ENCODE results near the gene PRKG1. TPM values are rescaled to one million over a fixed set of nuclear protein-coding genes. Genes with fewer than 3 reads are reported as not detected.

The PRKG1 gene
- total and polyA plus RNA-seq, 2 of the 8 experiments (the other 6 are each of a cell fraction or from before 2014, with no cell fraction given) = 4.2 to 15.2 TPM

- Histone ChIP-seq H2AFZ (ENCODE audit: low read length) (no peak overlapping the region), H4K20me1 (replicated peaks in 1 of 2; ENCODE audit: control insufficient read depth in 1 of 2, insufficient read depth in 2 of 2, low read length in 2 of 2) (no peaks in the 10 kb centered on the region), H3K79me2 (ENCODE audit: control insufficient read depth in 1 of 2, insufficient read depth in 2 of 2, low read length in 2 of 2) (no peaks in the 10 kb centered on the region), H4K8ac (ENCODE audit: extremely low read depth, insufficient read depth, low read length) (no peak overlapping the region), H3K9ac (replicated peaks in 1 of 4; ENCODE audit: extremely low read depth in 1 of 4, low read depth in 3 of 4, low read length in 3 of 4) (no peak overlapping the region), H2BK5ac (ENCODE audit: low read depth, low read length) (no peak overlapping the region), H2AK5ac (ENCODE audit: low read depth, low read length) (no peak overlapping the region), H3K4me2 (ENCODE audit: insufficient read depth in 1 of 2, low read depth in 2 of 2, low read length in 2 of 2) (no peak overlapping the region), H3K36me3 (ENCODE audit: control insufficient read depth in 2 of 4, insufficient read depth in 4 of 4, low read length in 3 of 4) (no peaks in the 10 kb centered on the region), H4K5ac (ENCODE audit: insufficient read length, low read depth, low read length) (no peak overlapping the region), H2BK20ac (ENCODE audit: low read length) (no peak overlapping the region), H2BK120ac (replicated peaks; ENCODE audit: low read depth, low read length) (no peak overlapping the region), H3K4me1 (replicated peaks in 1 of 4; ENCODE audit: control insufficient read depth in 3 of 4, insufficient read depth in 4 of 4, low read length in 3 of 4) (peaks cover 0 to 4% (median 2%) of the 10 kb centered on the region in 4 experiments; a peak in 4 of 7 replicates), H3K9me3 (ENCODE audit: insufficient read depth in 2 of 2, low read depth in 1 of 2, low read length in 1 of 2) (no peaks in the 10 kb centered on the region), H3K14ac (ENCODE audit: insufficient read length) (no peak overlapping the region), H3K79me1 (ENCODE audit: low read depth, low read length) (no peaks in the 10 kb centered on the region), H2BK15ac (ENCODE audit: low read length) (no peak overlapping the region), H3K4me3 (ENCODE audit: extremely low read depth in 1 of 4, insufficient read depth in 2 of 4, low read depth in 3 of 4, low read length in 4 of 4) (no peak overlapping the region), H3K18ac (ENCODE audit: extremely low read depth, low read length) (no peak overlapping the region), H3K56ac (replicated peaks; ENCODE audit: insufficient read length, low read depth, low read length) (no peak overlapping the region), H3K27me3 (replicated peaks in 1 of 4; ENCODE audit: control insufficient read depth in 3 of 4, extremely low read depth in 1 of 4, insufficient read depth in 3 of 4, low read length in 3 of 4) (no peaks in the 10 kb centered on the region), H3K23me2 (ENCODE audit: low read depth, low read length) (no peaks in the 10 kb centered on the region), H3K4ac (replicated peaks; ENCODE audit: insufficient read length, low read depth, low read length) (no peak overlapping the region), H3K27ac (ENCODE audit: low read depth, low read length) (no peak overlapping the region), H3K23ac (ENCODE audit: insufficient read length) (no peak overlapping the region), H4K91ac (replicated peaks; ENCODE audit: insufficient read length, low read length) (no peak overlapping the region), H2BK12ac (ENCODE audit: low read depth, low read length) (no peak overlapping the region)
- DNase-seq (ENCODE audit: low read depth in 1 of 2, low spot score in 2 of 2) (no peak), FAIRE-seq (no peak)
- TF ChIP-seq HDAC6 (IDR thresholded peaks at IDR 0.05; ENCODE audit: low read depth, low read length) = no peak
- no peak for TF ChIP-seq ATF3 (IDR thresholded peaks at IDR 0.05; ENCODE audit: insufficient read depth, low read depth, low read length)
- TF ChIP-seq SIX5 (IDR thresholded peaks at IDR 0.05; ENCODE audit: low read depth, low read length) = no peak
- TF ChIP-seq KDM5A (IDR thresholded peaks at IDR 0.05; ENCODE audit: low read length) = no peak
- TF ChIP-seq TBP (IDR thresholded peaks at IDR 0.05; ENCODE audit: low read depth, low read length) = no peak
- no peak for TF ChIP-seq RXRA (IDR thresholded peaks at IDR 0.05; ENCODE audit: insufficient read depth, low read depth, low read length)
- 82% methylated on average over 3 of the region's 3 CpGs; no CpG with 5 or more reads in 1 of the 2 experiments for WGBS, 2 experiments (ENCODE audit: extremely low coverage in 1 of 2, insufficient coverage in 1 of 2, insufficient read length in 1 of 2, insufficient replicate concordance in 2 of 2, low coverage in 1 of 2, low lambda C conversion rate in 2 of 2, missing lambda C conversion rate in 1 of 2)
- ChIA-PET POLR2A (ENCODE audit: partially characterized antibody) (interaction anchor here (0.5 kb wide), 1 partner anchor 186 kb away, joined by 3 read pairs; no protein-coding TSS in a partner anchor), CTCF (ENCODE audit: partially characterized antibody) (interaction anchor here (0.7 to 1.8 kb wide), 12 partner anchors 10 to 255 kb away, joined by 3 to 8 read pairs (median 3); no protein-coding TSS in a partner anchor)
These were observed 887.1 kb downstream of the PRKG1 start for GRCh38 chr10:51961401-51961800.

Measured in H1 (cell line).